ENCODE measurements around the gene NUPR1.
"Not testable (repeated sequence)": the region's sequence is repeated elsewhere in the genome, so short reads cannot be mapped to it uniquely, and the experiment has no call there.

NUPR1 gene

GRCh38 chr16:28497861-28498599 lies 40.7 kb downstream of the NUPR1 start:
- no peak for DNase-seq (ENCODE audit: low spot score)

- no peak for DNase-seq (ENCODE audit: low spot score)
Measured at GRCh38 chr16:28497386-28497785, 41.4 kb downstream of the NUPR1 start.

- no peak for DNase-seq (ENCODE audit: low spot score)
Measured at GRCh38 chr16:28496844-28497243, 41.9 kb downstream of the NUPR1 start.

- DNase-seq (ENCODE audit: low spot score): no peak
Measured at GRCh38 chr16:28495795-28496749, 42.7 kb downstream of the NUPR1 start.

GRCh38 chr16:28495098-28495793 lies 43.5 kb downstream of the NUPR1 start:
- DNase-seq (ENCODE audit: low spot score): no peak

- DNase-seq (ENCODE audit: low spot score): peak; percentile 87
Measured at GRCh38 chr16:28494121-28494851, 44.5 kb downstream of the NUPR1 start, which contains the start of gene APOBR. TSS of gene APOBR (plus strand) at chr16:28494643. CDS start at chr16:28494682, 39 bp downstream.

GRCh38 chr16:28492511-28492910 lies 46.3 kb downstream of the NUPR1 start:
- no peak for DNase-seq (ENCODE audit: low spot score)

- DNase-seq (ENCODE audit: low spot score): peak; percentile 91
Measured at GRCh38 chr16:28491970-28492474, 46.8 kb downstream of the NUPR1 start, which contains the start of gene CLN3. TSS of gene CLN3 (minus strand) at chr16:28492074. CDS start at chr16:28491759, 315 bp downstream.

GRCh38 chr16:28491230-28491969 lies 47.4 kb downstream of the NUPR1 start:
- DNase-seq (ENCODE audit: low spot score): no peak

GRCh38 chr16:28486266-28486665 lies 52.5 kb downstream of the NUPR1 start:
- no peak for DNase-seq (ENCODE audit: low spot score)

GRCh38 chr16:28483361-28483760 lies 55.4 kb downstream of the NUPR1 start:
- not testable (repeated sequence) for DNase-seq (ENCODE audit: low spot score)

Measured in germinal center (tissue), 1 donor.